EL (cell line): ENCODE data around the gene ACADL.
A peak's percentile ranks its signal among the peaks of the same experiment; 100 is the strongest.
"Not testable (repeated sequence)": the region's sequence is repeated elsewhere in the genome, so short reads cannot be mapped to it uniquely, and the experiment has no call there.

Experiments
- DNase-seq: peaks from one replicate; pipeline ENCODE4 v3.0.0-alpha.2; 2016

Gene ACADL

DNA sequence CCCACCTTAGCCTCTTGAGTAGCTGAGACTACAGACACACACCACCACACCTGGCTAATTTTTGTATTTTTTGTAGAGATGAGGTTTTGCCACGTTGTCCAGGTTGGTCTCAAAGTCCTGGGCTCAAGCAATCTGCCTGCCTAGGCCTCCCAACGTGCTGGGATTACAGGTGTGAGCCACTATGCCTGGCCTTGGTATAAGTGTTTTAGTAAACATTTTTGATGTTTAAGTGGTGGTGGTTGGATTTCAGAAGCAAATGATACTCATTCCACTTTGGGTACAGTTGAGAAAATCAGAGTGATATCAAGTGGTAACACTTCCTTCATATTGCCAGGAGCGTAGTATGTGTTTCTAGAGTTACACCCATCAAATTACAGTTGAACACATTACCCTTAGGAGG, 25.4 kb downstream of the ACADL start:
- no peak for DNase-seq

DNA sequence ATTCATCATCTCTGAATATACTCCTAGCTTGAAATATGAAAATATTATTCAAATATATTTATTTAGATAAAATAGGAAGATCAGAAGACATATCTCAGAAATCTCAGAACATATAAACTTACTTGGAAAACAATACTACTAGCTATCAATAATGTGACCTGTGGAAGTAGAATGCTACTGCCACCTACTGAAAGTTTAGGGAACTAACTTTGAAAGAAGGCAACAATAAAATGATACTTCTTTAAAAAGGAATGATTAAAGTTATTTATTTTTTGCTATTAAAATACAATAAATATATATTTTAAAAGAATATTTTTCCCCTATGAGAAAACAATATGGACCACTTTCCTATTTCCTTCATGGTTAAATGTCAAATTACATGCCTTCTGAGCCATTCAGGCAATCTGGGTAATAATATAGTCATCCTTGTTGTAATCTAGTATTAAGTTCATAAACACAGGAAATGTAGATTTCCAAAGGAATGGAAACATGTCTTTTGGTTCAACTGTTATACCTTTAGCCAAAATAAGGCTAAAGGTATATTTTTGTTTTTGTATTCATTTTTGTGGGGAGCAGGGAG, 26.0 kb downstream of the ACADL start:
- DNase-seq: peak; percentile 26

DNA sequence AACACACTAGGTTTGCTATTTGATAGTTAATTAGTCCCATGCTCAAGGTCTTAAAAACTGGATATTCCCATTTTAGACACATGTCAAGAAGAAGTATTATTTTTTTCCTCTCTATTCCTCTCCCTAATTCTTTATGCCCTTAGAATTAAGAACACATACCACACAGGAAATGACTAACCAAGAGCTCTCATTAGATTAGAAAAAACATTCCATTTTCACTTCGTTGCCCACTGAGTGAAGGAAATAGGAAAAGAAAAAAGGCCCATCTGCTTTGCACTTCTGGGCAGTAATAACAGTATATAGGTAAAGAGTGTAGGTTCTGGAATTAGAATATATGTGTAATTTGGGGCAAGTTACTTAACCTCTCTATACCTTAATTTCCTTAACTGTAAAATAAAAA, 26.9 kb downstream of the ACADL start:
- DNase-seq: peak; percentile 31

DNA sequence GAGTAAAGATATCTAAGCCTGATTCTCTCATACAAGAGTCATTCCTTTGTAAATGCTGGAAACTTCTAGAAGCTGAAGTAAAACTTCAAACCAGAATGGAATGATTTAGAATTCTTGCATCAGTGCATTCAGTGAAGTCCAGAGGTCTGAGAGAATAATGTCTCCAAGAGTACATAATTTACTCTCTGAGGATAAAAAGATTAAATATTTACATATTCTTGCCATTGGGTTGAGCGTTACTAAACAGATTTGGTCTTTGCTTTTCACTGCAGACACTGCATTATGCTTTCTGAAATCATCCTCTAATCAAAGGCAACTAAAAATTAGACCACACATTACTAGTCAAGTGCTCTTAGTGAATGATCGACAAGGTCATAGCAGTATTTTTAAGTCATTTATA, 27.5 kb downstream of the ACADL start:
- DNase-seq: no peak

DNA sequence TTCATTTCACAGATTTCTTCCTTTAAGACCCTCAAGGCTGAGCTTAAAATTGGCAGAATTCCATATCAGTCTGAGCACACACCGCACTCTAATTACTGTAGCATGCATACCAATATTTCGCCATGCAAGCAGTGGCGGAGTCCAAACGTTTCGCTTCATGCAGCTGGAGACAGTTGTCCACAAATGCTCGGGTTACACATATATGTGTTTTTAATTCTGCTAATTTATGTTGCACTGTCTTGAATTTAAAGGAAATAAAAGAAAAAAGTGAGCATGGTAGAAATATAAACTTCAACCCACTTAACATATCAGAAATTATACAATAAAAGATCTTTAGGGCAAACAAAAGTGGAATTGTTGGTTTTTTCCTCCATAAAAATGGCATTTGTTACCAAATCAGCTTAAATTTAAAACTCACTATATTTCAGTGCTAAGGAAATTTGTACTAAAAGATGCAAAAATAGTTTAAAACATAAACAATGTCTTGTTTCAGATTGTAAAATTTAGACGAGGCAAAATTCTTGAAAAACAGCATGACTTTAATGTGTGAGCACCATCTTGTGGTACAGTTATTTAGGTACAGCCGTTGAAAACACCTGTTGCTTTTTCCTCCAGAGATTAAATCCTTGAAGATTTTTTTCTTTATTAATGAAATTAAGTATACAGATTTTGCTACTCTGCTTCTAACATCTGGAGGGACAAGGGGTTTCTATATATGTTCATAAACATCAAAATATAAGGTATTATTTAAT, 30.0 kb downstream of the ACADL start:
- peak; percentile 31 for DNase-seq

DNA sequence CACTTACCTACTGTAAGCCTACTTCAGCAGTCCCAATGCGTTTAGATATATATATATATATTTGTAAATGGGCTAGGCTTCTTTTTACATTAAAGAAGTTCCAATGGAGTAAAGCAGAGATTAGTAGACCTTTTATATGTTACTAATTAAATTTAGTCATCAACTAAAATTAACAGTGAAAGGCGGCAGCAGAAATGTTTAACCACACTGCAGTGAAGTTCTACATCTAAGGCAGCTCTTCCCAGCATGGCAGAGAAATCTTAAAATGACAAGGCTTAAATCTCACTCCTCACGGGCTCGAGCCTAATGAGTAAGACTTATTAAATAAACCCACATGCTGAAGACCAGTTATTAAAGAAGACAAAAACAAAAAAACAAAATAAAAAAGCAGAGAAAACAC, 34.9 kb downstream of the ACADL start:
- no peak for DNase-seq

DNA sequence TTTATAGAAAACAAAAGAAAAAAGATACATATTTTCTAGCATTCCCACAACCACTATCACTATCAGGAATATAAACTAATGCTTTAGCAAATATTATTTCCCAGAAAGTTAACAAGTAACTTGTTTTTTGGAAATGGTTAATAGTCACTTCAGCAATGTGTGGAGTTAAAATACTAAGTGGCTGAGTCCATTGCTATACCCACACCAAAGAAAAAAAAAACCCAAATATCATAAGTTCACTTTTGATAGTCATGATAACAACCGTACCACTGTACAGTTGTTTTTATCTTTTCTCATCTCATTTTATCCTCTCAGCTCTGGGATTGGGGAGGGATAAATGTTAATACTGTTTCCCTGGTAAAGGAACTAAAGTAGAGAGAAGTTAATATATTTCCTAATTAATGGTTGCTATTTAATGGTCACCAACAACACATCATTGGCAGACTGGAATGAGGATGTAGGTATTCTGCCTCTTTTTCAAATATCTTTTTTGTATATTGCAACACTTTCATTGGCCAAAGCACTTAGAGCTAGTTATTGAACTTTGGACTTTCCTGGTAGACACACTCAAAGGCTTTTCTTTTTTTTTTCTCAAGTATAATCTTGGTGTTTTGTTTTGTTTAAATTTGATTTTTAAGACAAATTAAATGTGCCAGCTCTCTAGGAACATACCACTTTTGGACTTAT, 35.7 kb downstream of the ACADL start:
- DNase-seq: no peak

DNA sequence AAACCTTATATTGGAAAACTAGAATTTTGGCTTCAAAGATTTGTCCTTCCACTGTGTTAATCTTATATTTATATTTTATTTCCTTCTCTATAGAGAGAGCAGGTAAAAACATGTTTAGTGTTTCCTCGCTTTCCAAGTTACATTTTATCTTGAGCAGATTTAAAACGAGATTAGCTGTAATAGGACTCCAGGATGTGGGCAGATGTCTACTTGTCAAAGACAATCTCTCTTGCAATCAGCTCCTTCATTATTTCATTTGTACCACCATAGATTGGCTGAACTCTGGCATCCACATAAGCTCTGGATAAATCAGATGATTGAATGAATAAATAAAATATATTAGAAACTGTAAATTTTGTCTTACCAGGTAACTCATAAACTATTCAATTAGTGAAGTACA, 36.5 kb downstream of the ACADL start:
- DNase-seq: no peak

DNA sequence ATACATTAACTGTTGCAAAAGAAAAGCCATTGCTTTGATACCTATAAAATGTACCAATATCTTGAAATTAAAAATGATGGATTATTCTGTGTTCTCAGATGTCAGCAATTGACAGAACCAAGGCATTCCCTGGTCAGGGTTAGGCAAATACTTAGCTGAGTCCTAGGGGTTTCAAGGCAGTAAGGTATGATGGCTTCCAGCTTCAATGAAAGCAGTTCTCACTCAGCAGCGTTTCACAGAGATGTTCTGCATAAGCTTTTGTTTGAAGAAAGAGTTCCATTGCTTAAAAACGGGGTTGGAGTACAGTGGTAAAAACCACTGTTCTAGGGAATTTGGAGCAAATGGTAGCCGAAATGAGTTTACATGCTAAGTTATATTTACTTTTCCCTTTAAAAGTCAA, 37.1 kb downstream of the ACADL start:
- no peak for DNase-seq

DNA sequence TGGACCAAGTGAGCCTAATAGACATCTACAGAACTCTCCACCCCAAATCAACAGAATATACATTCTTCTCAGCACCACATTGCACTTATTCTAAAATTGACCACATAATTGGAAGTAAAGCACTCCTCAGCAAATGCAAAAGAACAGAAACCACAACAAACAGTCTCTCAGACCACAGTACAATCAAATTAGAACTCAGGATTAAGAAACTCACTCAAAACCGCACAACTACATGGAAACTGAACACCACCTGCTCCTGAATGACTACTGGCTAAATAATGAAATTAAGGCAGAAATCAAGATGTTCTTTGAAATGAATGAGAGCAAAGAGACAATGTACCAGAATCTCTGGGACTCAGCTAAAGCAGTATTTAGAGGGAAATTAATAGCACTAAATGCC, 41.3 kb downstream of the ACADL start:
- DNase-seq: not testable (repeated sequence)

DNA sequence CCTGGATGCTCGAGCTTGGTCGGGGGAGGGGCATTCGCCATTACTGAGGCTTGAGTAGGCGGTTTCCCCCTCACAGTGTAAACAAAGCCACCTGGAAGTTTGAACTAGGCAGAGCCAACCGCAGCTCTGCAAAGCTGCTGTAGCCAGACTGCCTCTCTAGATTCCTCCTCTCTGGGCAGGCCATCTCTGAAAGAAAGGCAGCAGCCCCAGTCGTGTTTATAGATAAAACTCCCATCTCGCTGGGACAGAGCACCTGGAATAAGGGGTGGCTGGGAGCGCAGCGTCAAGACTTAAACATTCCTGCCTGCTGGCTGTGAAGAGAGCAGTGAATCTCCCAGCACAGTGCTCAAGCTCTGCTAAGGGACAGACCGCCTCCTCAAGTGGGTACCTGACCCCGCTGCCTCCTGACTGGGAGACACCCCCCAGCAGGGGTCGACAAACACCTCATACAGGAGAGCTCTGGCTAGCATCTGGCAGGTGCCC, 43.6 kb downstream of the ACADL start:
- not testable (repeated sequence) for DNase-seq

DNA sequence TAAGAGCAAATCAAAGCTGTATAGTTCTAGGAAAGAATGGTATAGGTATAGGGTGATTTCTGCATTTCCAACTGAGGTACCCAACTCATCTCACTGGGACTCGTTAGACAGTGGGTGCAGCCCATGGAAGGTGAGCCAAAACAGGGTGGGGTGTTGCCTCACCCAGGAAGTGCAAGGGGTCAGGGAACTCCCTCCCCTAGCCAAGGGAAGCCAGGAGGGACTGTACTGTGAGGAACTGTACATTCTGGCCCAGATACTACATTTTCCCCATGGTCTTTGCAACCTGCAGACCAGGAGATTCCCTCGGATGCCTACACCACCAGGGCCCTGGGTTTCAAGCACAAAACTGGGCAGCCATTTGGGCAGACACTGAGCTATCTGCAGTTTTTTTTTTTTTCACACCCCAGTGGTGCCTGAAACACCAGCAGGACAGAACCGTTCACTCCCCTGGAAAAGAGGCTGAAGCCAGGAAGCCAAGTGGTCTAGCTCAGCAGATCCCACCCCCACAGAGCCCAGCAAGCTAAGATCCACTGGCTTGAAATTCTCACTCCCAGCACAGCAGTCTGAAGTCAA, 44.1 kb downstream of the ACADL start:
- not testable (repeated sequence) for DNase-seq

DNA sequence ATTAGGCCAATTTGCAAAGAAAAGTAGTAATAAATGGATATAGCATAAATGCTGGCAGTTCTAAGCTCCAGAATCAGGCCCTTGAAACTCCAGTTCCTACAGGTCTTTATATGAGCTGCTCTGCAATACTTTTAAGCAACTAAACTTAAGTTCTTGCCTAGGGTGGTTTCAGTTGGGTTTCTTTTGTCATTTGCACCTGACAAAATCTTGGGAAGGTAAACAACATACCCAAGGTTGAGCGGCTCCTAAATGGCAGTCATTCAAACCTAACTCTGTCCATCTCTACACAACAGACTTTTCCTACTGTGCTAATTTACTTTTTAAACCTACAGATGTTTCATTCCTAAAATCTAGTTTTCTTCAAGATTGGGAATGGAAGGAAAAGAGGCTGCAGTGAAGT, 44.8 kb downstream of the ACADL start:
- no peak for DNase-seq

DNA sequence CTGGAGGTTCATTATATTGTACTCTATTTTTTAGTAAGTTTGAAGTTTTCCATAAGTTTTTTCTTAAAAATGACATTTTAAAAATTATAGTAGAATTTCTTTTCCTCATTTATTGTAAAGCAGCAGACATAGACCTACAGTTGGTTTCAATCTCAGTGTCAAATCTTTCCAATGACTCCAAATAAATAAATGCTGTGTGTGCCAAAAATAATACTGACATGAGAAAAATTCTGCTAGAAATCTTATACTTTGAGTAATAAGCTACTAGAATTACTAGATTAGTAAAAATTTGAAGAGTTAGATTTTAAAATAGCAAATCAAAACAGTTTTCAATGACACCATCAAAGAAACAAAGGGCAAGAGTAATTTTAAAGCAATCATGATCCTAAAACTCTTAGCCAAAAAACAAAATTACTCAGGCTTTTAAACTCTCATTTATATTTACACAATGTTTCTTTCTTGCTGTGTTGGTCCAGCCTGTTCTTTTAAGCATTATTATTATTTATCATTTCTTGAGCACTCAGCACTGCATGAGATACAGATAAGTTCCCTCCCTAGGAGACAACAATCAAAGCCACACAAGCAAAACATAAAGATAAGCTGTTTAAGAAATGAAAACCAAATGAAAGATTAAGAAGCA, 45.8 kb downstream of the ACADL start:
- no peak for DNase-seq

DNA sequence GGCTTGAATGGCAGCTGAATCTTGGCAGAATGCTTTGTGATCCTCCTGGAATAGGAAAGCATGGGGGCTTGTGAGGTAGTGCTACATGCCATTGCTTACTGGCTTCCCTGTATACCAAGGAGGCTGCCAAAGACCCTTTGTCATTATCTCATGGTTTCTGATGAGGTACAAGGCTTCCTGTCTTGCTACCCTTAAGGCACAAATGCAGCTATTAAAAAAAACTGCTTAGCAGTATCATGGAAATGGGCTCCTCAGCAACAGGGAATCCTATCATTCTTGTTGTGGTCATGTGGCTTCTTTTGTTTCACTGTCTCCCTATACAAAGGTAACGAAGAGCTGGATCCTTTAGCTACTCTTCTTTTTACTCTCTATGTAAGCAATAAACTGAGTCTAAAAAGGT, 47.5 kb downstream of the ACADL start:
- DNase-seq: no peak

DNA sequence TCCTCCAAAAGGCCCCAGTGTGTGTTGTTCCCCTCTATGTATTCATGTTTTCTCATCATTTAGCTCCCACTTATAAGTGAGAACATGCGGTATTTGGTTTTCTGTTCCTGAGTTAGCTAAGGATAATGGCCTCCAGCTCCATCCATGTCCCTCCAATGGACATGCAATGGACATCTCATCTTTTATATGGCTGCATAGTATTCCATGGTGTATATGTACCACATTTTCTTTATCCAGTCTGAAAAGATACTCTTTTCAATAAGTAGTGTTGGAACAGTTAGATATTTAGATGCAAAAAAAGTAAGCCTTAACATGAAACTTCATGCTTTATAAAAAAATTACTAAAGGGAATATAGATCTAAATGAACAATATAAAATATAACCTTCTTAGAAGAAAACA, 48.1 kb downstream of the ACADL start:
- not testable (repeated sequence) for DNase-seq

DNA sequence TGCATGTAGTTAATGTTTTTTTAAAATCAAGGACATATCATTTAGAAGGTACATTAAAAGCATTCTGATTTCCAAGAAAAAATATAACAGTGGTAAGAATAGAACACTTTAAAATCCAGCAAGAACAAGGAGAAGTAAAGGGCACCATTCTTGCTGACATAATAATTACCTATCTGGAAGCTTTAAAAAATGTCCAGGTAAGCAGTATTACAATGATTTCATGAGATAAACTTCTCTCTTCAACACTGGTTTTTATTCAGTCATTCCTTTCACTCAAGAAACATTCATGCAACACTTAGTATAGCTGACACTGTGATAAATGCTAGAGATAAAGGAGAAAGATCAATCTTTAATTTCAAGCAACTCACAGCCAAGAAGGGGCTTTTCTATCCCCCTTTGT, 51.2 kb downstream of the ACADL start:
- DNase-seq: no peak

DNA sequence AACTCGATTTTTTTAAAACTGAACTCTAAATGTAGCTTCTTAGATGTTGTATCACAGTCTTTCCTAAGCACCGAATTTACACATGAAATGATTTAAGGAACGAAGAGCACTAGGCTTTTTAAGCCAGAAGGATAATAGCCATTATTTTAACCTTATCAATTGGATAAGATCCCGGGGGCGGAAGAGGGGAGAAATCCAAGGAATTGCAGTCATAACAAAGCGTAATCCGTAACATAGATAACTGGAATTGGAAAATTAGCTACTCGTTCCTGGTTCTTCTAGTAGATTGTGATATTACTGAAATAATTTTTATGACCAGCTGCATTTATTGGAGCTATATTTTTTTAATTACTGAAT, 53.0 kb downstream of the ACADL start:
- no peak for DNase-seq

DNA sequence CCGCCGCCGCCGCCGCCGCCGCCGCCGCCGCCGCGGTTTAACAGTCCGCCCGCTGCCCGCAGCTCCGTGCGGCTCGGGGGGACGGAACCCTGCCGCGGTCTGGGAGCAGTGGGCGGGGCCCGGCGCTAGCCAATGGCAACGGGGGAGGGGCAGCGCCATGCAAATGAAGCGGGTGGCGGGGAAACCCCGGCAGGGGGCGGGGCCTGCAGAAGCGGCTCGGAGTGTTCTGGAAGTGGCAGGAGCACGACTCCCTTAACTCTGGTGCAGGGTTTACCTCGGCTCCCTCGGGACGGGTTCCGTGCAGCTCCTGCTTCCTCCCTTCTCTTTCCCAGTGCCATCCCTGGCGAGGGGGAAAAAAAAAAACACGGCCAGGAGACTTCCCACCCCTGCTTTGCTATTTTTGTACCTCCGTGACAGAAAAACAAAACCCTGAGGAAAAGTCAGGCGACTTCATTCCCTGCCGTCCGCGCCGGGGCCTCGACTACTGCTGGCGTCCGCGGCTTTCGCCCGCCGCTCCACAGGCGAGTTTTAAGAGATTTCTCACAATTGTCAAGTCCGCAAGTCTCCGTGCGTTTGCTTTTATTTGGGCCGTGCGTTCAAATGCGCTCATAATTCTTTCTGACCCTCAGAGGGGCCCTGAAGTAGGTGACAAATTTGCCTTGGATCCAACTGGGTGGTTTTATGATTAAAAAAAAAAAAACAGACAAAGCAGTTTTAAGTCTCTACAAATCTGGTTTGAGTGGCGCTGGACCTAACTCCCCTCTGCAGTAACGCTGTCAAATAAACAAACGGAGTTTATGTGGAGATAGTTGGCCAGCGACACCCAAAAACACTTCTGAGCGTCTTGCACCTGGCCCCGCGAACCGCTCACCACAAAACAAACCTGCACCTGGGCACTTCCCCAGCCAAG, 53.7 kb downstream of the ACADL start, which contains the start of gene KANSL1L:
Gene KANSL1L (minus strand): TSS at position 101 of the 910 bp plus-strand sequence. CDS start 16,827 bp downstream, outside the sequence.
- peak; percentile 95 for DNase-seq

DNA sequence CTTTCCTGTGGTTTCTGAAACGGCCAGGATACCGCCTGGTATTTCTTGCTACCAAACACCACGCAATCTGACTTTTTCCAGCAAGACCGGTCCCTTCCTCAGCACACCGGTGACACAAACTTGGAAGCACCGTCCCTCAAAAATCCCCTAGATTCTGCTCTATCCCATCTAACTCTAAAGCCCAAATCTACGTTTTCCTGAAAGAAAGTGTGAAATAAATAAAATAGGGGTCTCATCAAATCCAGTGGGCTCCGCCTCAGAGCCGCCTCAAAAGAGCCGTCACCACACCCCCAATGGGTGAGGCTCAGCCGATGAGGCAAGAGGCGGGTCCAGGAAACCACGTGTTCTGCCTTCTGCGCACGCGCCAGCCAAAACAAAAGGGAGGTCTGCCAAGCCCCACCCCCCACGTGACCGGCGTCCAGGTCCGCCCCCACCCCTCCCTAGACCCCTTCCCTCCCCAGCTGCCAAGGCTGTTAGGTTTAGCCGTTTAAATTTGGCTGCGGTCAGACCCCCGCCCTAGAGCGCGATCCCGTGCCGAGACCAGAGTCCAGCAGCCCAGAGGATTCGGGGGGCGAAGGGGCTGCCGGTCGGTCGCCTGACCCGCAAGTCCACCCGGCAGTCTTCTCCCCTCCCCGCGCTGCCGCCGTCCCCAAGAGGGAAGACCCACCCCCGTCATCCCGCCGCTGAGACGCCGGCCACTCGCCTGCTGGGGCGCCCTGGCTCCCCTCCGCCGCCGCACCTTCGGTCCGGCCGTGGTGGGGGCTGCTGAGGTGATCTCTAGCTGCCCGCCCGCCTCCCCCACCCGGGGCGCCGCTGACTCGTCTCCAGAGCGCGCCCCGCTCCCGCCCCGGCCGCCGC, 54.6 kb downstream of the ACADL start:
- DNase-seq: peak; percentile 94

DNA sequence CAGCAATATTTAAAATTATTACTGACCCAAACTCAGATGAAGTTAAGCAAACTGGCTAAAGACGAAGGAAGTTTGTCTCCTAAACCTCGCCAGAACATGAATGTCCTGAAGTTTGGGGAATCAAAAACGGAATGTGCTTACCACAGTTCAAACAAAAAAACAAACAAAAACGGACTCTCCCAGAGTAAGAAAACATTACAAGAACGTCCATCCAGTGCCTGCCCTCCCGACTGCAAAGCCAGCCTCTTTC, 55.1 kb downstream of the ACADL start:
- no peak for DNase-seq
